ENCODE measurements around the gene GADD45A.
A peak's percentile ranks its signal among the peaks of the same experiment; 100 is the strongest.

Gene GADD45A

DNA sequence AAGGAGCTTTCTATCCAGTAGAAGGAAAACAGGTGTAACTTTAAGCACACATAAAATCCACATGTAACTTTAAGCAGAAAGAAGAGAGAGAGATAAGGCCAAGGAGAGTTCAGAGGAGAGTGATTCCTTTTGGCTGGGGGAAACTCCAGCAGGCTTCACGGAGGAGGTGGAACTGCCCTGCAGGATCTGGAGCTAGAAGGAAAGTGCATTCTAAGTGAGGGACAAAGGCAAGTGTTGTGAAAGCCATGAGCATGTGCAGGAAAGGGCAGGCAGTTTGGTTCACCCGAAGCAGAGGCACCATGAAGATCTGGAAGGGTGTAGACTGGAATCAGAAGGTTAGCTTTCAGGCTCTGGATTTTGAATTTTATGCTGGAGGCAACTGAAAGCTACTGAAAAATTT lies 46.3 kb downstream of the GADD45A start:
- no peak overlapping the region for H3K27ac ChIP-seq (ENCODE audit: low read depth, low read length)
- H3K79me2 ChIP-seq (ENCODE audit: insufficient read depth, low read length), result no peaks in the 10 kb centered on the region
- H3K36me3 ChIP-seq (ENCODE audit: low read length), result no peaks in the 10 kb centered on the region

DNA sequence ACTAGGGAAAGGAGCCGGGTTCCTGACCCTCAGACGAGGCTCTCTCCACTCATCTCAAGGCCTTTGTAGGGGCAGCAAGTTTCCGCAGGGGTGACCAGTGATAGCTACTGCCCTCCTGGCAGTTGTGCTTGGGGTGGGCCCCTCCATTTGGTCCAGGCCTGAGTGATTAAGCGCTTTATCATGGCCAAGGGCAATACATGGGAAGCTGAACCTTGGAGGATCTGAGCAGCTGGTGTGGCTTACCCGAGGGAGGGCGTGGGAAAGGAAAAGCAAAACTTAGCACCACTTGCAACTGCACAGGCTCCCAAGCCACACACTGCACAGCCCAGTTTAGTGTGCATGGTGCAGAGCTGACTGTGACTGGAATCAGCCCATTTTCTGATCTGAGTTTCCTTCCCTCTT lies 47.8 kb downstream of the GADD45A start:
- H3K27ac ChIP-seq (ENCODE audit: low read depth, low read length), result no peak overlapping the region
- peaks cover 7% of the 10 kb centered on the region for H3F3A ChIP-seq (ENCODE audit: insufficient read depth)
- no peaks in the 10 kb centered on the region for H4K20me1 ChIP-seq (ENCODE audit: low read depth, low read length)
- H3K9me3 ChIP-seq (ENCODE audit: insufficient read depth, low read length), result no peaks in the 10 kb centered on the region
- no peak overlapping the region for H3K4me3 ChIP-seq (ENCODE audit: insufficient read depth, low read length, poor library complexity, severe bottlenecking)
- no peak overlapping the region for H3K4me2 ChIP-seq (ENCODE audit: low read depth, low read length, poor library complexity, severe bottlenecking)
- TF ChIP-seq, protein P1, sequence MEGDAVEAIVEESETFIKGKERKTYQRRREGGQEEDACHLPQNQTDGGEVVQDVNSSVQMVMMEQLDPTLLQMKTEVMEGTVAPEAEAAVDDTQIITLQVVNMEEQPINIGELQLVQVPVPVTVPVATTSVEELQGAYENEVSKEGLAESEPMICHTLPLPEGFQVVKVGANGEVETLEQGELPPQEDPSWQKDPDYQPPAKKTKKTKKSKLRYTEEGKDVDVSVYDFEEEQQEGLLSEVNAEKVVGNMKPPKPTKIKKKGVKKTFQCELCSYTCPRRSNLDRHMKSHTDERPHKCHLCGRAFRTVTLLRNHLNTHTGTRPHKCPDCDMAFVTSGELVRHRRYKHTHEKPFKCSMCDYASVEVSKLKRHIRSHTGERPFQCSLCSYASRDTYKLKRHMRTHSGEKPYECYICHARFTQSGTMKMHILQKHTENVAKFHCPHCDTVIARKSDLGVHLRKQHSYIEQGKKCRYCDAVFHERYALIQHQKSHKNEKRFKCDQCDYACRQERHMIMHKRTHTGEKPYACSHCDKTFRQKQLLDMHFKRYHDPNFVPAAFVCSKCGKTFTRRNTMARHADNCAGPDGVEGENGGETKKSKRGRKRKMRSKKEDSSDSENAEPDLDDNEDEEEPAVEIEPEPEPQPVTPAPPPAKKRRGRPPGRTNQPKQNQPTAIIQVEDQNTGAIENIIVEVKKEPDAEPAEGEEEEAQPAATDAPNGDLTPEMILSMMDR (IDR thresholded peaks at IDR 0.05; ENCODE audit: insufficient read depth, low read length, poor library complexity, severe bottlenecking), result no peak
- no peak for TF ChIP-seq EZH2phosphoT487 (conservative IDR thresholded peaks at IDR 0.05; ENCODE audit: low read length)
- H3K9me2 ChIP-seq (replicated peaks; ENCODE audit: insufficient read depth, low read length), result no peaks in the 10 kb centered on the region
- H3K27me3 ChIP-seq (ENCODE audit: low read length), result no peaks in the 10 kb centered on the region
- no peaks in the 10 kb centered on the region for H3K79me2 ChIP-seq (ENCODE audit: insufficient read depth, low read length)
- no peak overlapping the region for H2AFZ ChIP-seq (ENCODE audit: low read depth, low read length, severe bottlenecking)
- H3K36me3 ChIP-seq (ENCODE audit: low read length), result no peaks in the 10 kb centered on the region
- H3K9ac ChIP-seq (ENCODE audit: low read length), result no peak overlapping the region

More for the DNA sequence above, 46.3 kb downstream of the GADD45A start:
- Histone ChIP-seq H4K20me1 (ENCODE audit: low read depth, low read length) (no peaks in the 10 kb centered on the region), H3K9me2 (replicated peaks; ENCODE audit: insufficient read depth, low read length) (no peaks in the 10 kb centered on the region), H3F3A (ENCODE audit: insufficient read depth) (peaks cover 7% of the 10 kb centered on the region), H2AFZ (ENCODE audit: low read depth, low read length, severe bottlenecking) (no peak overlapping the region), H3K4me2 (ENCODE audit: low read depth, low read length, poor library complexity, severe bottlenecking) (no peak overlapping the region), H3K4me3 (ENCODE audit: insufficient read depth, low read length, poor library complexity, severe bottlenecking) (no peak overlapping the region), H3K9me3 (ENCODE audit: insufficient read depth, low read length) (no peaks in the 10 kb centered on the region), H3K9ac (ENCODE audit: low read length) (no peak overlapping the region), H3K27me3 (ENCODE audit: low read length) (no peaks in the 10 kb centered on the region)
- TF ChIP-seq, protein P1 (IDR thresholded peaks at IDR 0.05; ENCODE audit: insufficient read depth, low read length, poor library complexity, severe bottlenecking), result no peak
- TF ChIP-seq EZH2phosphoT487 (conservative IDR thresholded peaks at IDR 0.05; ENCODE audit: low read length), result no peak

DNA sequence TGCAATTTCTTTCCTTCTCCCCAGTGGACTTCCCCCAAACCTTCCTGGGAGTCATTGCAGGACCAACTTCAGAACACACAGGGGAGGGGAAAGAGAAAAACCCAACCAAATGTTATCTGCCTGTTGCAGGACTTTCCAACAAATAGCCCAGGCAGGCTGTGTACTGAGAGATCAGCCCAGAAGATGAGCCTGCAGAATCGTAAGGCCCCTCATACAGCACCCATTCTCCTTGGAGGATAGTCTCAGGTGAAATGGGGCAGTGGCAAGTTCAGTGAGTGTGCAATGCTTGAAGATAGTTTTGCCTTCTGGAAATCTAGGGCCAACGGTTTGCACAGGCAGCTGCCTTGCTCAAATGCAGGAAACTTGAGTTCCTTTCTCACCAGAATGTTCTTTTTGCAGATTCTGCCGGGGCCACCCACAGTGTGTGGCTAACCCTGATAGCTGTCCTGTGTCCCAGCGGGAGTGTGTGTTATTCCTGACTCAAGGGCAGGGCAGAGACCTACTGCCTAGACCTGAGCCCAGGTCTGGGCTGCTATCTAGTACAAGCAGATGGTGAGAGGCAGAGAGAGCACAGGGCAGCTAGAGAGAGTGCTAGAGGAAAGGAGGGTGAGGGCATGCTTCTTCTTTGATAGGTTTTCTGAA lies 48.8 kb downstream of the GADD45A start:
- no peaks in the 10 kb centered on the region for H3K9me2 ChIP-seq (replicated peaks; ENCODE audit: insufficient read depth, low read length)
- no peaks in the 10 kb centered on the region for H3K9me3 ChIP-seq (ENCODE audit: insufficient read depth, low read length)
- H3K27ac ChIP-seq (ENCODE audit: low read depth, low read length), result no peak overlapping the region
- no peak for TF ChIP-seq EZH2phosphoT487 (conservative IDR thresholded peaks at IDR 0.05; ENCODE audit: low read length)
- TF ChIP-seq, protein P1 (IDR thresholded peaks at IDR 0.05; ENCODE audit: insufficient read depth, low read length, poor library complexity, severe bottlenecking), result no peak
- H3F3A ChIP-seq (ENCODE audit: insufficient read depth), result peaks cover 7% of the 10 kb centered on the region
- H3K79me2 ChIP-seq (ENCODE audit: insufficient read depth, low read length), result no peaks in the 10 kb centered on the region
- H3K4me2 ChIP-seq (ENCODE audit: low read depth, low read length, poor library complexity, severe bottlenecking), result no peak overlapping the region
- peak overlapping the region; percentile 49 for H2AFZ ChIP-seq (ENCODE audit: low read depth, low read length, severe bottlenecking)
- no peak overlapping the region for H3K4me3 ChIP-seq (ENCODE audit: insufficient read depth, low read length, poor library complexity, severe bottlenecking)
- no peak overlapping the region for H3K9ac ChIP-seq (ENCODE audit: low read length)
- H4K20me1 ChIP-seq (ENCODE audit: low read depth, low read length), result no peaks in the 10 kb centered on the region
- no peaks in the 10 kb centered on the region for H3K36me3 ChIP-seq (ENCODE audit: low read length)
- H3K27me3 ChIP-seq (ENCODE audit: low read length), result no peaks in the 10 kb centered on the region

Data from SU-DHL-6 (cell line).